HG03571 (cell line): Measurements from ENCODE around the gene MCTP1.
A peak's percentile ranks its signal among the peaks of the same experiment; 100 is the strongest.
"Not testable (repeated sequence)": the region's sequence is repeated elsewhere in the genome, so short reads cannot be mapped to it uniquely, and the experiment has no call there.

Experiments used
- ATAC-seq: cut with Tn5 transposase; IDR thresholded peaks from one replicate; pipeline ENCODE4 v1.9.1; 2021; ENCODE audit not compliant: unreplicated experiment

MCTP1 gene

GRCh38 chr5:95042037-95042436 is 242.9 kb downstream of the MCTP1 start:
- no peak for ATAC-seq

- no peak for ATAC-seq
These were observed 248.8 kb downstream of the MCTP1 start for GRCh38 chr5:95035891-95036685.

- no peak for ATAC-seq
These were observed 252.1 kb downstream of the MCTP1 start for GRCh38 chr5:95032801-95033200.

- peak; percentile 41 for ATAC-seq
These were observed 255.1 kb downstream of the MCTP1 start for GRCh38 chr5:95029569-95030366.

- ATAC-seq, result peak; percentile 31
These were observed 257.1 kb downstream of the MCTP1 start for GRCh38 chr5:95027775-95028174.

GRCh38 chr5:95027151-95027721 is 257.7 kb downstream of the MCTP1 start:
- ATAC-seq, result peak; percentile 31

- no peak for ATAC-seq
These were observed 258.2 kb downstream of the MCTP1 start for GRCh38 chr5:95026718-95027117.

GRCh38 chr5:95022967-95023695 is 261.8 kb downstream of the MCTP1 start:
- peak; percentile 78 for ATAC-seq

GRCh38 chr5:95020345-95020744 is 264.5 kb downstream of the MCTP1 start:
- no peak for ATAC-seq

GRCh38 chr5:95018946-95019345 is 265.9 kb downstream of the MCTP1 start:
- no peak for ATAC-seq

- no peak for ATAC-seq
These were observed 266.4 kb downstream of the MCTP1 start for GRCh38 chr5:95018511-95018910.

- no peak for ATAC-seq
These were observed 275.1 kb downstream of the MCTP1 start for GRCh38 chr5:95009812-95010211.

GRCh38 chr5:95007921-95008597 is 276.8 kb downstream of the MCTP1 start:
- ATAC-seq, result peak; percentile 56

GRCh38 chr5:95005811-95006210 is 279.1 kb downstream of the MCTP1 start:
- no peak for ATAC-seq

GRCh38 chr5:94998670-94999069 is 286.2 kb downstream of the MCTP1 start:
- no peak for ATAC-seq

GRCh38 chr5:94994537-94994936 is 290.4 kb downstream of the MCTP1 start:
- not testable (repeated sequence) for ATAC-seq

- ATAC-seq, result no peak
These were observed 291.4 kb downstream of the MCTP1 start for GRCh38 chr5:94993491-94993890.

GRCh38 chr5:94992325-94992724 is 292.6 kb downstream of the MCTP1 start:
- peak; percentile 67 for ATAC-seq

- ATAC-seq, result no peak
These were observed 300.9 kb downstream of the MCTP1 start for GRCh38 chr5:94983861-94984535.

GRCh38 chr5:94977437-94977836 is 307.5 kb downstream of the MCTP1 start:
- no peak for ATAC-seq
